Left lobe of liver (tissue), 2 donors: Measurements from ENCODE around the gene KRT36. TPM values are rescaled to one million over a fixed set of nuclear protein-coding genes. Genes with fewer than 3 reads are reported as not detected.

Experiments
- ATAC-seq: fragments of 200-7000 bp; cut with Tn5 transposase; one replicate; pipeline ENCODE4 v1.9.1; 2020; ENCODE audit warnings: mild to moderate bottlenecking, moderate library complexity
- DNase-seq: peaks from one replicate; pipeline ENCODE4 v3.0.0-alpha.2; 2020; ENCODE audit warnings: low spot score
- total RNA-seq: library from RNA; stranded (reverse); gene quantifications from one replicate; pipeline ENCODE4 v1.2.1, GENCODE V29; 2021
- donor health status: DM: no; HTN: no; CAD: no; lungs with moderate emphysema.
- donor health status: DM: no; HTN: yes; CAD: no.

Gene KRT36
- total RNA-seq, 1 donor from 2014 or later = not detected

GRCh38 chr17:41480136-41480535, 9.6 kb downstream of the KRT36 start:
- no peak for DNase-seq

DNA sequence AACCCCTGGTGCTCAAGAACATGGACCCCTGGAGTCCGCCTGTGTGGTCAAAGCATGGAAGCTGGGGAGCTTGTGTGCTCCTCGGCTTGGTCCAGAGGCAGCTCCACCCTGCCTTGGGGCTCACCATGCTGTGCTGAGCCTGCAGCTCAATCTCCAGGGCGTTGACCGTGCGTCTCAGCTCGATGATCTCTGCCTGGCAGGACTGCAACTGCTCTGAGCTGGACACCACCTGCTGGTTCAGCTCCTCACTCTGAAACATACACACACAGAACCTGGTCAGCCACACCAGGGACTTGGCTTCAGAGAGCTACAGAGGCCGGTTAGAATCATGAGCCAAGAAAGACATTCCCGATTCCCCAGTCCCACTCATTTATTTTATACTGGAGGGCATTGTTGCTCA, 11.5 kb downstream of the KRT36 start:
- ATAC-seq (no peak), DNase-seq (no peak)

More at GRCh38 chr17:41480136-41480535, 9.6 kb downstream of the KRT36 start:
- ATAC-seq = no peak

- DNase-seq = no peak
- ATAC-seq = no peak
Measured at GRCh38 chr17:41476866-41477815, 12.6 kb downstream of the KRT36 start.

DNA sequence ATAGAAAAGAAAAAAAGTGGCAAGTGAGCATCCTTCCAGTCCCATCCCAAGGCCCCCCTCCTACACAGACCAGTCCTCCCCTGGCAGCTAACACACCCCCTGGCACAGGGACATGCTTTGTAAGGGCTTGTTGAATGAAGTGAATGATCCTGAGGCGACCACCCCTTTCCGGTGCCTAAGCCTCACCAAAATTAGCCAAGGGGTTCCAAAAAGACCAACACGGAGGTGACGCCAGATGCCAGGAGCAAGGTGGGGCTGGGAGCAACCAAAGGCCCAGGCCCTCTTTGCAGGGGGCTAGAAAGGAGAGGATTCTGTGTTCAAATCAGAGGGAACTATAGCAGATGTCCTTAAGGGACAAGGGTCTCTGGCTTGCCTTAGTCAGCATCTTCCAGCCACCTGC, 14.3 kb downstream of the KRT36 start:
- DNase-seq = no peak
- no peak for ATAC-seq

DNA sequence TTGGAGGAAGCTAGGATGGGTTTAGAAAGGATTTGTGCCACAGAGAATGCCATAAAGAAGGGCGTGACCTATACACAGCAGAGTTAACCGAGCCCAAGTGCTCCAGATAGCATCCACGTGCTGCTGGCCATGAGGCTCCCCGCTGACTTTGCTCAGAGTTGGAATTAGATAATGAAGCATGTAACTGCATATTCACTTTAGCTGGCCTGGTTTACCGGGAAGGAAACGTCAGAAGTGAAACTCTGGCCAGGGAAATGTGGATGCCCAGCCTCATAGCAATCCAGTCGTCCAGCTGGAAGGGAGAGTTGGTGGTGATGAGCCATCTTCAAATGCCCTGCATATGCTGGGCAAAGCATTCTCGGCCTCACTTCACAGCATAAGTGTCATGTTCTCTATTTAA, 14.8 kb downstream of the KRT36 start:
- ATAC-seq = no peak
- no peak for DNase-seq

GRCh38 chr17:41468346-41468745, 21.4 kb downstream of the KRT36 start:
- ATAC-seq (no peak), DNase-seq (no peak)

DNA sequence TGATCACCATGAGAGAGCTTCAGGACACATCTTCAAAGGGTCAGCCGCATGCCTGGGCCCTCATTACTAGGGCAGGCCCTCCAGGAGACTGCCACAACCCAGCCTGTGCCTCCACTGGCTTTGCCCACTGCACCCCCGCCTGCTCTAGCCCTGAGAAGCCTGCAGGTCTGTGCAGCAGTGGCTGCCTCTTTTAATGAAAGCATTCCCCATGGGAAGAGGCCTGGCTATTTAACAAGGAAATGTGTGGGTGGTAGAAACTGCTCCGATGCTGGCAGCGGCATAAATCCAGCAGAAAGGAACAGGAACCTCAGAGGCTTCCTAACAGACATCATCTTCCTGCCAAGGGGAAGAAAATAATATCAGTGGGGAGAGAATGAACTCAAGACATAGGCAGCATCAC, 22.1 kb downstream of the KRT36 start:
- no peak for ATAC-seq
- no peak for DNase-seq

DNA sequence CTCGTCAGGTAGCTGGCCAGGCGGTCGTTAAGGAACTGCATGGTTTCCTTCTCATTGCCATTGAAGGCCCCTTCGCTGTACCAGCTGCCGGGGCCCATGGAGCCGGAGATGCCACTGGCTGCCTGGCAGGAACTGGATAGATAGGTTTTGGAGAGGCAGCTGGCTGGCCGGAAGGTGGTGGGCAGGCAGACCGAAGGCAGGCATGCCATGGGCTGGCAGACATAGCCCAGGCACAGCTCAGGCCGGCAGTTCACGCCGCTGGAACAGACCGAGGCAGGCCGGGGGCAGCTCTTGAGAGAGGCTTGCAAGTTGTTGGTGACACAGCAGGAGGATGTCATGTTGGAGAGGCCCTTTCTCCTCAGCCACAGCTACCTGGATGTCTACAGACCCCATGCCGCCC, 22.7 kb downstream of the KRT36 start, which contains the start of gene KRT32:
KRT32 (minus strand) TSS at position 399 of the 400 bp plus-strand sequence; CDS start at position 338, 61 bp downstream.
- ATAC-seq (no peak), DNase-seq (no peak)

DNA sequence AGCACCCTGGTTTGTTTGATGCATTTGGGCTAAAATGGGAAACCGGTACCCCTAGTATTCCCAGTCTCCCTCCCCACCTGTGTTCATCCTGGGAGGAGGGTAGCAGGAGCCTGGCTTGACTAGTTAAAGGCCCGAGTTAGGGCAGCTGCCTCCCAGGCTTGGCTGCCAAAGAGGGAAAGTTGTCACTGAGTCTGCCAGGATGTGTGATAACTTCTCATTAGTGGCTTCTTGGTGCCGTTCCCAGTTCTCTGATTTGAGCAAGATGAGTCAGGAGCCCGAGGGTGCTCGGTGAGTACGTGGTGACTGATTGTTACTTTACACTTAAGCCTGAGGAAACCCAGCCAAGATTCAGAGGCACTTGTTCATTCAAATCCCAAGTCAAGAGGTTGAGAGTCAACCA, 25.0 kb downstream of the KRT36 start:
- no peak for DNase-seq
- no peak for ATAC-seq

DNA sequence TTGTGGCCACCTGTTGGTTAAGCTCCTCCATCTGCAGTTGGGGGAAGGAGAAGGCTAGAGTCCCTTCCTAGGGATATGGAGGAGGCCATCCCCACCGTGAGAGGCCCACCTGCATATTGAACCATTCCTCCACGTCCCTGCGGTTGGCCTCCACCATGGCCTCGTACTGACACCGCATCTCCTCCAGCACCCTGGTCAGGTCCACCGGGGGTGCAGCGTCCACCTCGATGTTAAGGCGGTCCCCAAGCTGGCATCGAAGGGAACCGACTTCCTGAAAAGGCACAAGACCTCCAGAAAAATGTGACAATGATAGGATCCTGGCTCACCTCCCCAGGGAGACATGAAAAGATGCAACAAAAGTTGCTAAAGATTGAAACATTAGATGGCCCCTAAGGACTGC, 25.5 kb downstream of the KRT36 start:
- ATAC-seq (no peak), DNase-seq (no peak)

DNA sequence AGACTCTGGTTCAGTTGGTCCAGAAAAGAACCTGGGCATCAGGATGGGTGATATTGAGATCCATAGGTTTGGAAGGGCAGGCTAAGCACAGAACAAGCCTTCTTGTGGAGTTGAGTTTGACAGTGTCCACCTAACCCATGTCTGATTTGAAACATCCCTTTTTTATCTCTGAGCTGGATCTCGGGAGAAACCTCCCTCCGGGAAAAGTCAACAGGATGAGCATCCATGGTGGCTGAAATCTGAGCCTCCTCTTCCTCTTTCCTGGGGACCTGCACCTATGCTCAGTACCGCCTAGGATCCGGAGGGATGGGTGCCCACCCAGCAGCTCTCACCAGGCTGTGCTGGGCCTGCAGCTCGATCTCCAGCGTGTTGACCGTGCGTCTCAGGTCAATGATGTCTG, 26.0 kb downstream of the KRT36 start:
- ATAC-seq (no peak), DNase-seq (no peak)

DNA sequence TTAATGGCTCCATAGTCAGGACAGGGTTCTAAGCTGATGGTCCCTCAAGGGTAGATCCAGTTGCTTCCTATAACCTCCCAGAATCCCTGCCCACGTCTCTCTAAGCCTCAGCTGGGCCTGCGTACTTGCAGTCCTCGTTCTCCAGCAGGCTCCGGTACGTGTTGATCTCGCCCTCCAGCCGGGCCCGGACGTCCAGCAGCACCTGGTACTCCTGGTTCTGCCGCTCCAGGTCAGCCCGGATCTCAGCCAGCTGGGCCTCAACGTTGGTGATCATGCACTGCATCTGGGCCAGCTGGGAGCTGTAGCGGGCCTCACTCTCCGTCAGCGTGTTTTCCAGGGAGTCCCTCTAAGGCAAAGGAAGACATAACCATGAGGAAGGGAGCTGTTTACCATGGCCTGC, 27.0 kb downstream of the KRT36 start:
- ATAC-seq = no peak
- no peak for DNase-seq

GRCh38 chr17:41457676-41458075, 32.0 kb downstream of the KRT36 start:
- no peak for DNase-seq
- ATAC-seq = no peak

DNA sequence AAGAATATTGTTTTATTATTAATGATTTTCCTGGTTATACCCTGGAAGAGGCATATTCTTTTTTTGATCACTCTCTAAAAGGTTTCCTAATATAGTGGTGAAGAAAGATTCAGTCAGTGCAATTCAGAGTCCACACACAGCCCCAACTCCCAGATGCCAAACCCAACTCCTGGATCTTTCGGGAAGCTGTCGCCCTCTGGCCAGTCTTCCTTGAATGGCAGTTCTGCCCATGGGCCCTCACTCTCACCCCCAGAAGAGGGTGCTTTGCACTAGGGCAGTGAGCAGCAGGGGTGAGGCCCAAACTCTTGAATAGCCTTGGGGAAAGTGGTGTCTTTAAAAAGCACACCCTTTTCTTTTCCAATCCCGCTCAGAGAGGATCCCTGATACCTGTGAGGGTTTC, 33.5 kb downstream of the KRT36 start:
- no peak for DNase-seq
- no peak for ATAC-seq

GRCh38 chr17:41455236-41455635, 34.5 kb downstream of the KRT36 start:
- ATAC-seq (no peak), DNase-seq (no peak)

DNA sequence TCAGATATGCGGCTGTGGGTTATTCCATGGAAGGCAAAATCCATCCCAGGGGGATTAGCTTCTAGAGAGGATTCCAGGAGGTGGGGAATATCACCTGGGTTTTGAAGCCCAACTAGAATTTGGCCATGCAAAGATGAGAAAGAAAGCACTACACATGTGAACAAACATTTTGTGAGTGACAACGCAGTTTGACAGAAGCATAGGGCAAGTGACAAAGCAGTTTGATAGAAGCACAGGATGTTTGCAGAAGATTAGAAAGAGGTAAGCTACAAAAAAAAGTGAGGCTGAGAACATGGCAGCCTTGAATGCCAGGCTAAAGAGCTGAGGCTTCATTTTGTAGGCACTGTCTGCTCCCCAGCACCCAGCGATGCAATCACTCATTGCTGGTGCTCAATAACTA, 36.6 kb downstream of the KRT36 start:
- ATAC-seq (no peak), DNase-seq (no peak)

- DNase-seq (no peak), ATAC-seq (no peak)
Measured at GRCh38 chr17:41452281-41452680, 37.4 kb downstream of the KRT36 start.

GRCh38 chr17:41451154-41451728, 38.5 kb downstream of the KRT36 start:
- no peak for ATAC-seq
- DNase-seq = no peak

GRCh38 chr17:41449008-41449407, 40.7 kb downstream of the KRT36 start:
- DNase-seq (no peak), ATAC-seq (no peak)

- DNase-seq = no peak
- ATAC-seq = no peak
Measured at GRCh38 chr17:41448506-41448905, 41.2 kb downstream of the KRT36 start.

DNA sequence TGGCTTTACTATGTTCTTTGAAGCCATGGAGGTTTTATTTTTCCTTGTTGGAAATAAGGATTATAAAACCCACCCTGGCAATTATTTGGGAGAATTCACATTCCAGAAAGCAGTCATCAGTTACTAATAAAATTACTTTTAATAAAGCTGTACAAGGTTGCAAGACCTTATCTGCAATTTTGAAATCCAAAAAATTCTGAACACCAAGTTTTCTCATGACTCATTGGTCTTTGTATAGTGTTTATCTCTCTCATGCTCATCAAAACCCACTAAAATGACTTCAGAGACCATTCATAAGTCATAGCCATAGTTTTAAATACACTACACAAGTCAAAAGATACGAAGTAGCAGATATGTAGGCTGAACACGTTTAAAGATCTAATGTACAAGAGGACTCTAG, 42.9 kb downstream of the KRT36 start:
- no peak for ATAC-seq

GRCh38 chr17:41444640-41445039, 45.1 kb downstream of the KRT36 start:
- ATAC-seq (no peak), DNase-seq (no peak)

More for the DNA sequence above, 42.9 kb downstream of the KRT36 start:
- no peak for DNase-seq
